HEK293 (cell line): ENCODE results near the gene CAGE1.
A peak's percentile ranks its signal among the peaks of the same experiment; 100 is the strongest.

Source experiments
- CTCF ChIA-PET: fragments of 350-600 bp; formaldehyde crosslinking; extraction: SDS; loops from one replicate; lab custom pipeline; 2021; ENCODE audit warnings: antibody characterized with exemption; lab: Yijun Ruan, JAX
- POLR2A ChIA-PET: fragments of 300-600 bp; formaldehyde crosslinking; extraction: SDS; loops from one replicate; lab custom pipeline; 2020; ENCODE audit warnings: antibody characterized with exemption, inconsistent platforms; lab: Yijun Ruan, JAX
- H3K27ac ChIP-seq: fragments of 200-500 bp; sonication (Bioruptor generic); 2 replicates; pipeline ENCODE4 v1.5.1; 2014; ENCODE audit warnings: low read depth, low read length, control low read depth, inconsistent platforms; ENCODE audit errors: extremely low read depth
- H3K36me3 ChIP-seq, 2 experiments: fragments of 200-500 bp in 1 of 2; sonication (Bioruptor generic) in 1 of 2; 1 replicate in 1 of 2; 2 replicates in 1 of 2; pipeline ENCODE4 v1.5.1; 2014 to 2017; ENCODE audit warnings: inconsistent platforms in 2 of 2, low read length in 2 of 2; ENCODE audit not compliant: control insufficient read depth in 2 of 2, insufficient read depth in 1 of 2
- H3K4me1 ChIP-seq: fragments of 200-500 bp; sonication (Bioruptor generic); 2 replicates; pipeline ENCODE4 v1.5.1; 2014; ENCODE audit warnings: mild to moderate bottlenecking, low read length, inconsistent platforms; ENCODE audit not compliant: control insufficient read depth, insufficient read depth
- H3K4me3 ChIP-seq: 2 replicates; pipeline ENCODE4 v1.5.1; 2011; ENCODE audit warnings: low read depth, mild to moderate bottlenecking, control low read depth, low read length, moderate library complexity
- H3K9me3 ChIP-seq: fragments of 200-500 bp; sonication (Bioruptor generic); 2 replicates; pipeline ENCODE4 v1.5.1; 2014; ENCODE audit warnings: low read depth, low read length, inconsistent platforms; ENCODE audit not compliant: control insufficient read depth, insufficient read depth
- GFI1B ChIP-seq: fragments of 450-650 bp; formaldehyde crosslinking; IDR thresholded peaks from 2 replicates; pipeline ENCODE4 v1.5.1; 2016; ENCODE audit warnings: missing biosample characterization, missing genetic modification characterization
- HOXD13 ChIP-seq: sonication (generic); formaldehyde crosslinking; IDR thresholded peaks from 2 replicates; pipeline ENCODE4 v1.8.0; 2022; ENCODE audit warnings: missing genetic modification reagents, borderline replicate concordance
- KLF7 ChIP-seq: fragments of 450-650 bp; formaldehyde crosslinking; IDR thresholded peaks from 2 replicates; pipeline ENCODE4 v1.5.1; 2016; ENCODE audit warnings: missing biosample characterization, missing genetic modification characterization, borderline replicate concordance
- PRDM1 ChIP-seq: fragments of 450-650 bp; formaldehyde crosslinking; IDR thresholded peaks from 2 replicates; pipeline ENCODE4; 2016; ENCODE audit warnings: missing biosample characterization, missing genetic modification characterization
- SETDB1 ChIP-seq: IDR thresholded peaks from one replicate; pipeline ENCODE4 v1.6.1; 2017; ENCODE audit warnings: mild to moderate bottlenecking, low read length, moderate library complexity, mixed read lengths; ENCODE audit not compliant: insufficient read length
- SP7 ChIP-seq: fragments of 450-650 bp; formaldehyde crosslinking; IDR thresholded peaks from 2 replicates; pipeline ENCODE4 v1.5.1; 2016; ENCODE audit warnings: missing biosample characterization, missing genetic modification characterization
- WT1 ChIP-seq: fragments of 450-650 bp; formaldehyde crosslinking; IDR thresholded peaks from 2 replicates; pipeline ENCODE4 v1.5.1; 2016; ENCODE audit warnings: missing biosample characterization, missing genetic modification characterization
- ZNF121 ChIP-seq: fragments of 450-650 bp; formaldehyde crosslinking; IDR thresholded peaks from 2 replicates; pipeline ENCODE4 v1.5.1; 2016; ENCODE audit warnings: missing biosample characterization, missing genetic modification characterization
- ZNF521 ChIP-seq: fragments of 450-650 bp; formaldehyde crosslinking; IDR thresholded peaks from 2 replicates; pipeline ENCODE4 v1.5.1; 2017; ENCODE audit warnings: missing biosample characterization, mild to moderate bottlenecking, missing genetic modification characterization
- ZNF530 ChIP-seq: fragments of 450-650 bp; formaldehyde crosslinking; IDR thresholded peaks from 2 replicates; pipeline ENCODE4 v1.5.1; 2016; ENCODE audit warnings: low read depth, missing biosample characterization, missing genetic modification characterization
- ZNF555 ChIP-seq: fragments of 450-650 bp; formaldehyde crosslinking; conservative IDR thresholded peaks from 2 replicates; pipeline ENCODE4 v1.5.1; 2017; ENCODE audit warnings: missing biosample characterization, mild to moderate bottlenecking, missing genetic modification characterization, inconsistent platforms
- ZNF560 ChIP-seq: fragments of 450-650 bp; formaldehyde crosslinking; IDR thresholded peaks from 2 replicates; pipeline ENCODE4 v1.5.1; 2017; ENCODE audit warnings: missing biosample characterization, missing genetic modification characterization, borderline replicate concordance
- ZNF561 ChIP-seq: fragments of 450-650 bp; IDR thresholded peaks from 2 replicates; pipeline ENCODE4 v1.5.1; 2018; ENCODE audit warnings: missing biosample characterization, missing genetic modification characterization, borderline replicate concordance
- ZNF670 ChIP-seq: fragments of 450-650 bp; formaldehyde crosslinking; IDR thresholded peaks from 2 replicates; pipeline ENCODE4 v1.5.1; 2016; ENCODE audit warnings: missing biosample characterization, missing genetic modification characterization, low read depth
- ZNF777 ChIP-seq: fragments of 450-650 bp; formaldehyde crosslinking; IDR thresholded peaks from 2 replicates; pipeline ENCODE4 v1.5.1; 2017; ENCODE audit warnings: missing biosample characterization, missing genetic modification characterization, borderline replicate concordance
- TF ChIP-seq, protein P1 (sequence below): fragments of 450-650 bp; formaldehyde crosslinking; IDR thresholded peaks from 2 replicates; pipeline ENCODE4 v1.5.1; 2017; ENCODE audit warnings: missing biosample characterization, missing genetic modification characterization
- TF ChIP-seq, protein P2 (sequence below): fragments of 450-650 bp; formaldehyde crosslinking; IDR thresholded peaks from 2 replicates; pipeline ENCODE4 v1.5.1; 2016; ENCODE audit warnings: missing biosample characterization, missing genetic modification characterization
- TF ChIP-seq, protein P3 (sequence below): fragments of 450-650 bp; formaldehyde crosslinking; IDR thresholded peaks from 2 replicates; pipeline ENCODE4 v1.5.1; 2017; ENCODE audit warnings: missing biosample characterization, mild to moderate bottlenecking, missing genetic modification characterization, moderate library complexity

The CAGE1 gene

DNA sequence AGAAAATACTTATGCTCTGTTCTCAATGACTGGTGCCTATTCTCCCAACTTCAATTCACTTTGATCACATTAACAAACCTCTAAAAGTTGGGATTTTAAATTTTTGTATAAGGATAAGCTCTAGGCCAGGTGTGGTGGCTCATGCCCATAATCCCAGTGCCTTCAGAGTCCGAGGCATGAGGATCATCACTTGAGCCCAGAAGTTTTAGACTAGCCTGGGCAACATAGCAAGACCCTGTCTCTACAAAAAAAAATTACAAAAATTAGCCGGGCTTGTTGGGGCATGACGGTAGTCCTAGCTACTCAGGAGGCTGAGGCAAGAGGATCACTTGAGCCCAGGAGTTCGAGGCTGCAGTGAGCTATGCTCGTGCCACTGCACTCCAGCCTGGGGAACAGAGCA, 80.5 kb downstream of the CAGE1 start:
- no peak overlapping the region for H3K4me3 ChIP-seq
- TF ChIP-seq ZNF560 (tag by site-specific recombination) (no peak), ZNF121 (peak; percentile 87)
- CTCF ChIA-PET = no interaction called here

DNA sequence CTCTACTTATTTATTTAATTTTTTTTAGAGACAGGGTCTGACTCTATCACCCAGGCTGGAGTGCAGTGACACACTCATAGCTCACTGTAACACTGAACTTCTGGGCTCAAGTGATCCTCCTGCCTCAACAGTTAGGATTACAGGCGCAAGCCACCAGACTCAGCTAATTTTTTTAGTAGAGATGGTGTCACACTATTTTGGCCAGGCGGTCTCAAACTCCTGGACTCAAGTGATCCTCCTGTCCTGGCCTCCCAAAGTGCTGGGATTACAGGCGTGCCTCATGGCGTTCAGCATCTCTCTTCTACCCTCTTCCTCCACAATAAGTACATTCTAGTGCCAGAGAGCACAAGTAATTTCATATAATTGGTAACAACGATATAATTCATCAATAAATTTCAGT, 82.0 kb downstream of the CAGE1 start:
- ChIA-PET POLR2A (no interaction called here), CTCF (interaction anchor here (0.7 to 1.1 kb wide), 2 partner anchors 15 to 69 kb away, joined by 3 read pairs; no protein-coding TSS in a partner anchor)
- H3K36me3 ChIP-seq = peaks cover 55 to 70% of the 10 kb centered on the region in 2 experiments
- peaks cover 5% of the 10 kb centered on the region; the same call in 1 of the 2 replicates for H3K4me1 ChIP-seq
- TF ChIP-seq, protein P1, sequence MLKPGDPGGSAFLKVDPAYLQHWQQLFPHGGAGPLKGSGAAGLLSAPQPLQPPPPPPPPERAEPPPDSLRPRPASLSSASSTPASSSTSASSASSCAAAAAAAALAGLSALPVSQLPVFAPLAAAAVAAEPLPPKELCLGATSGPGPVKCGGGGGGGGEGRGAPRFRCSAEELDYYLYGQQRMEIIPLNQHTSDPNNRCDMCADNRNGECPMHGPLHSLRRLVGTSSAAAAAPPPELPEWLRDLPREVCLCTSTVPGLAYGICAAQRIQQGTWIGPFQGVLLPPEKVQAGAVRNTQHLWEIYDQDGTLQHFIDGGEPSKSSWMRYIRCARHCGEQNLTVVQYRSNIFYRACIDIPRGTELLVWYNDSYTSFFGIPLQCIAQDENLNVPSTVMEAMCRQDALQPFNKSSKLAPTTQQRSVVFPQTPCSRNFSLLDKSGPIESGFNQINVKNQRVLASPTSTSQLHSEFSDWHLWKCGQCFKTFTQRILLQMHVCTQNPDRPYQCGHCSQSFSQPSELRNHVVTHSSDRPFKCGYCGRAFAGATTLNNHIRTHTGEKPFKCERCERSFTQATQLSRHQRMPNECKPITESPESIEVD (tag by site-specific recombination) = no peak
- no peak for TF ChIP-seq HOXD13 (CRISPR knock-in tag)
- TF ChIP-seq WT1 (tag by site-specific recombination) = no peak
- TF ChIP-seq, protein P2, sequence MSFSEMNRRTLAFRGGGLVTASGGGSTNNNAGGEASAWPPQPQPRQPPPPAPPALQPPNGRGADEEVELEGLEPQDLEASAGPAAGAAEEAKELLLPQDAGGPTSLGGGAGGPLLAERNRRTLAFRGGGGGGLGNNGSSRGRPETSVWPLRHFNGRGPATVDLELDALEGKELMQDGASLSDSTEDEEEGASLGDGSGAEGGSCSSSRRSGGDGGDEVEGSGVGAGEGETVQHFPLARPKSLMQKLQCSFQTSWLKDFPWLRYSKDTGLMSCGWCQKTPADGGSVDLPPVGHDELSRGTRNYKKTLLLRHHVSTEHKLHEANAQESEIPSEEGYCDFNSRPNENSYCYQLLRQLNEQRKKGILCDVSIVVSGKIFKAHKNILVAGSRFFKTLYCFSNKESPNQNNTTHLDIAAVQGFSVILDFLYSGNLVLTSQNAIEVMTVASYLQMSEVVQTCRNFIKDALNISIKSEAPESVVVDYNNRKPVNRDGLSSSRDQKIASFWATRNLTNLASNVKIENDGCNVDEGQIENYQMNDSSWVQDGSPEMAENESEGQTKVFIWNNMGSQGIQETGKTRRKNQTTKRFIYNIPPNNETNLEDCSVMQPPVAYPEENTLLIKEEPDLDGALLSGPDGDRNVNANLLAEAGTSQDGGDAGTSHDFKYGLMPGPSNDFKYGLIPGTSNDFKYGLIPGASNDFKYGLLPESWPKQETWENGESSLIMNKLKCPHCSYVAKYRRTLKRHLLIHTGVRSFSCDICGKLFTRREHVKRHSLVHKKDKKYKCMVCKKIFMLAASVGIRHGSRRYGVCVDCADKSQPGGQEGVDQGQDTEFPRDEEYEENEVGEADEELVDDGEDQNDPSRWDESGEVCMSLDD (tag by site-specific recombination) = no peak
- no peak for TF ChIP-seq ZNF555 (tag by site-specific recombination)
- no peak for TF ChIP-seq ZNF530 (tag by site-specific recombination)
- TF ChIP-seq ZNF777 (tag by site-specific recombination) = no peak
- TF ChIP-seq, protein P3, sequence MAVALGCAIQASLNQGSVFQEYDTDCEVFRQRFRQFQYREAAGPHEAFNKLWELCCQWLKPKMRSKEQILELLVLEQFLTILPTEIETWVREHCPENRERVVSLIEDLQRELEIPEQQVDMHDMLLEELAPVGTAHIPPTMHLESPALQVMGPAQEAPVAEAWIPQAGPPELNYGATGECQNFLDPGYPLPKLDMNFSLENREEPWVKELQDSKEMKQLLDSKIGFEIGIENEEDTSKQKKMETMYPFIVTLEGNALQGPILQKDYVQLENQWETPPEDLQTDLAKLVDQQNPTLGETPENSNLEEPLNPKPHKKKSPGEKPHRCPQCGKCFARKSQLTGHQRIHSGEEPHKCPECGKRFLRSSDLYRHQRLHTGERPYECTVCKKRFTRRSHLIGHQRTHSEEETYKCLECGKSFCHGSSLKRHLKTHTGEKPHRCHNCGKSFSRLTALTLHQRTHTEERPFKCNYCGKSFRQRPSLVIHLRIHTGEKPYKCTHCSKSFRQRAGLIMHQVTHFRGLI (tag by site-specific recombination) = no peak
- TF ChIP-seq KLF7 (tag by site-specific recombination) = no peak
- no peak for TF ChIP-seq ZNF670
- no peak overlapping the region for H3K4me3 ChIP-seq
- no peaks in the 10 kb centered on the region for H3K9me3 ChIP-seq
- H3K27ac ChIP-seq = no peak overlapping the region

More for the DNA sequence above, 80.5 kb downstream of the CAGE1 start:
- Histone ChIP-seq H3K4me1 (peaks cover 5% of the 10 kb centered on the region; the same call in 1 of the 2 replicates), H3K36me3 (peaks cover 41 to 56% of the 10 kb centered on the region in 2 experiments), H3K27ac (no peak overlapping the region), H3K9me3 (no peaks in the 10 kb centered on the region)
- POLR2A ChIA-PET = no interaction called here

DNA sequence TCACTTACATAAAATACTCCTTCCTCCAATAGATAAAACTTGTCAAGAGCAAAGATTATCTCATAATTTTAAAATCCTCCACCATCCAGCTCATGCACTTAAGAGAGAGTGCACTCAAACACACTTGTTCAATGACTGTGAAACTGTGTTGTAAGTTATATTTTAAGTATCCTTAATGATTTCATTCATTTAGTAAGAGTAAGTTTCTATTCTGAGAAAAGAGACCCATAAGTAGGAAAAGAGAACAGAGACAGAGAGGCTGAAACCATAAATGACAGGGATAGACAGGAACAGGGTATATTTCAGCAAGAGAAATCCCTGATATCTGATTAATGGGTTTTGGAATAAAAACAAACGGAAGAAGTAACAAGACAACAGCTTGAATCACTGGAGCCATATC, 84.7 kb downstream of the CAGE1 start:
- no peaks in the 10 kb centered on the region for H3K4me1 ChIP-seq
- H3K36me3 ChIP-seq = peaks cover 75 to 88% of the 10 kb centered on the region in 2 experiments
- H3K27ac ChIP-seq = no peak overlapping the region
- CTCF ChIA-PET = interaction anchor here (2.0 kb wide), 1 partner anchor 29 kb away, joined by 5 read pairs; no protein-coding TSS in a partner anchor
- no peaks in the 10 kb centered on the region for H3K9me3 ChIP-seq
- H3K4me3 ChIP-seq = no peak overlapping the region
- no peak for TF ChIP-seq ZNF561 (tag by site-specific recombination)
- no peak for TF ChIP-seq SP7 (tag by site-specific recombination)
- no peak for TF ChIP-seq PRDM1 (tag by site-specific recombination)
- no peak for TF ChIP-seq SETDB1
- no peak for TF ChIP-seq ZNF521 (tag by site-specific recombination)
- no peak for TF ChIP-seq GFI1B (tag by site-specific recombination)
- POLR2A ChIA-PET = no interaction called here
